ENCODE measurements around the gene PRKD1. TPM values are rescaled to one million over a fixed set of nuclear protein-coding genes. Genes with fewer than 3 reads are reported as not detected.

PRKD1 gene
- total RNA-seq, 1 experiment from 2014 or later: 8.3 TPM

GRCh38 chr14:29911810-29912209 lies 15.8 kb downstream of the PRKD1 start:
- Histone ChIP-seq H3K36me3 (no peaks in the 10 kb centered on the region), H3K4me3 (no peak overlapping the region), H3K9me3 (no peaks in the 10 kb centered on the region), H3K27me3 (no peaks in the 10 kb centered on the region)
- DNase-seq: no peak

DNA sequence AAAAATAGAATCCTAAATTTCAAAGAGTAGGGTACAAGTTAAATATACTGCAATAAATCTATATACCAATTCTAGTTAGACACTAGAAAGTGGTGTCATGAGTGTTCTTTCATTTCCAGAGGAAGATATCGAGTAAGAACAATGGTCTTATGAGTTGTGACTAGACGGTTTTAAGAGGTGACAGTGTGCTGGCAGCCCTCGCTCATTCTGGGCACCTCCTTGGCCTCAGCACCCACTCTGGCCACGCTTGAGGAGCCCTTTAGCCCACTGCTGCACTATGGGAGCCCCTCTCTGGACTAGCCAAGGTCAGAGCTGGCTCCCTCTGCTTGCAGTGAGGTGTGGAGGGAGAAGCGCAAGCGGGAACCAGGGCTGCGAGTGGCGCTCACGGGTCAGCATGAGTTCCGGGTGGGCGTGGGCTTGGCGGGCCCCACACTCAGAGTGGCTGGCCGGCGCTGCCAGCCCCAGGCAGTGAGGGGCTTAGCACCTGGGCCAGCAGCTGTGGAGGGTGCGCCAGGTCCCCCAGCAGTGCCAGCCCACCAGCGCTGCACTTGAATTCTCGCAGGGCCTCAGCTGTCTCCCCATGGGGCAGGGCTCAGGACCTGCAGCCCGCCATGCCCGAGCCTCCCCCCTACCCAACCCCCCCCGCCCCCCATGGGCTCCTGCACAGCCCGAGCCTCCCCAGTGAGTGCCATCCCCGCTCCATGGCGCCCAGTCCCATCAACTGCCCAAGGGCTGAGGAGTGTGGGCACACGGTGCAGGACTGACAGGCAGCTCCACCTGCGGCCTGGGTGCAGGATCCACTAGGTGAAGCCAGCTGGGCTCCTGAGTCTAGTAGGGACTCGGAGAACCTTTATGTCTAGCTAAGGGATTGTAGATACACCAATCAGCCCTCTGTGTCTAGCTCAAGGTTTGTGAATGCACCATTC lies 18.7 kb downstream of the PRKD1 start:
- Histone ChIP-seq H3K36me3 (no peaks in the 10 kb centered on the region), H3K9me3 (no peaks in the 10 kb centered on the region), H3K27me3 (no peaks in the 10 kb centered on the region), H3K4me3 (no peak overlapping the region)
- DNase-seq: no peak

GRCh38 chr14:29906256-29906870 lies 21.3 kb downstream of the PRKD1 start:
- peak; percentile 47 for DNase-seq
- no peak overlapping the region for H3K4me3 ChIP-seq
- H3K36me3 ChIP-seq: no peaks in the 10 kb centered on the region
- H3K27me3 ChIP-seq: no peaks in the 10 kb centered on the region
- H3K9me3 ChIP-seq: no peaks in the 10 kb centered on the region

- no peaks in the 10 kb centered on the region for H3K9me3 ChIP-seq
- no peak for DNase-seq
- H3K4me3 ChIP-seq: no peak overlapping the region
- no peaks in the 10 kb centered on the region for H3K36me3 ChIP-seq
- H3K27me3 ChIP-seq: no peaks in the 10 kb centered on the region
Observed at GRCh38 chr14:29905543-29905942, 22.1 kb downstream of the PRKD1 start.

GRCh38 chr14:29900609-29901350 lies 26.9 kb downstream of the PRKD1 start:
- H3K9me3 ChIP-seq: no peaks in the 10 kb centered on the region

GRCh38 chr14:29898470-29898869 lies 29.2 kb downstream of the PRKD1 start:
- no peaks in the 10 kb centered on the region for H3K27me3 ChIP-seq
- no peak for DNase-seq
- H3K4me3 ChIP-seq: no peak overlapping the region
- no peaks in the 10 kb centered on the region for H3K9me3 ChIP-seq
- no peaks in the 10 kb centered on the region for H3K36me3 ChIP-seq

More at GRCh38 chr14:29900609-29901350, 26.9 kb downstream of the PRKD1 start:
- DNase-seq: no peak
- Histone ChIP-seq H3K27me3 (no peaks in the 10 kb centered on the region), H3K4me3 (no peak overlapping the region), H3K36me3 (no peaks in the 10 kb centered on the region)

DNA sequence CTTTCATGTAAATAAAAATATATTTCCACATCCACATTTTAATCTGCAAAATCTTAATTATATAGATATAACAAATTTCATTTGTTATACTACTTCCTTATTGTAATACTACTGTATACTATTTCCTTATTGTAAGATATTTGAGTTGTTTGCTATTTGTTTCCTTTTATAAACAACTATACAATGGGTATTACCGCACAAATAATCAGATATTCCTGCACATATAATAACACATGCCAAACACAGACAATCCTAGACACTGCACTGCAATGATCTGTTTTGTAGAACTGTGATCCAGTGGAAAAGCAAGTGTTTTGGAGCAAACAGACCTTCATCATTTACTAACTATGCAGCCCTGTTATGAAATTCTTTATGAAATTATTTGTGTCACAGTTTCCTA lies 30.5 kb downstream of the PRKD1 start:
- H3K9me3 ChIP-seq: no peaks in the 10 kb centered on the region
- DNase-seq: no peak
- no peak overlapping the region for H3K4me3 ChIP-seq
- no peaks in the 10 kb centered on the region for H3K36me3 ChIP-seq
- no peaks in the 10 kb centered on the region for H3K27me3 ChIP-seq

GRCh38 chr14:29896354-29896821 lies 31.3 kb downstream of the PRKD1 start:
- Histone ChIP-seq H3K9me3 (no peaks in the 10 kb centered on the region), H3K4me3 (no peak overlapping the region), H3K27me3 (no peaks in the 10 kb centered on the region), H3K36me3 (no peaks in the 10 kb centered on the region)
- DNase-seq: no peak

DNA sequence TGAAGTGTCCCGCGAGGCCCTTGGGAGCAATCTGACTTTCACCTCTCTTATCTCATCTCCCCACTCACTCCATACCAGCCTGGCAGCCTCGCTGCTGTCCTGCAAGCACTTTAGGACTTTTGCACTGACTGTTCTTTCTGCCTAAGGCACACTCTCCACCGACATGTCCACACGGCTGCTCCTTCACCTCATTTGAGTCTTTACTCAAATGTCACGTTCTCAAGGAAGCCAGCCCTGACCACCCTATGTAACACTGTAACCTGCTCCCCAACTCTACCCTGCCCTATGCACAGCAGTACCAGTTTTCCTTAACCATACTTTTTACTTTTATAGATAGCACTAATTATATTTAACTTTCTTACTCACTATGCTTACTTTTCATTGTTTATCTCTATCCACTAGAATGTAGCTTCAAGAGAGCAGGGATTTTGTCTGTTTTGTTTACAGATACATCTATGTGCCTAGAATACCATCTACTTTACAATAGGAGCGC lies 32.0 kb downstream of the PRKD1 start:
- no peaks in the 10 kb centered on the region for H3K27me3 ChIP-seq
- DNase-seq: no peak

DNA sequence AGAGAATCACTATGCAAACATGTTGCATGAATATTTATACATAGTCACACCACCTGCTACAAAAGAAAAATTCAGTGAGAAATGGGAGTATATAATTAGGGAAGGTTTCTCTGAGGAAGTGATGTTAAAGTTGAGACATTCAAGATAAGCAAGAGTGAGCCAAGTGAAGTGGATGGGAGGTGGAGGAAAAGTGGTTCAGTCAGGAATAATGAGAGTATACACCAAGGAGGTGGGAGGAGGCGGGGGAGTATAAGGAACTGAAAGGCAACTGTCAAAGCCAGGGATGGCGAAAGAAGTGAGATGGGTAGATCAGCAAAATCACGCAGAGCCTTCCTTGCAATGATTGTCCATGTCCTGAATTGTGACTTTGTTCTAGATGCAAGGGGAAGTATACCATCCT lies 33.7 kb downstream of the PRKD1 start:
- H3K4me3 ChIP-seq: no peak overlapping the region
- DNase-seq: no peak
- no peaks in the 10 kb centered on the region for H3K27me3 ChIP-seq
- no peaks in the 10 kb centered on the region for H3K36me3 ChIP-seq
- no peaks in the 10 kb centered on the region for H3K9me3 ChIP-seq

More for the DNA sequence above, 32.0 kb downstream of the PRKD1 start:
- Histone ChIP-seq H3K9me3 (no peaks in the 10 kb centered on the region), H3K4me3 (no peak overlapping the region), H3K36me3 (no peaks in the 10 kb centered on the region)

GRCh38 chr14:29892327-29892726 lies 35.3 kb downstream of the PRKD1 start:
- Histone ChIP-seq H3K4me3 (no peak overlapping the region), H3K9me3 (no peaks in the 10 kb centered on the region), H3K36me3 (no peaks in the 10 kb centered on the region), H3K27me3 (no peaks in the 10 kb centered on the region)
- DNase-seq: no peak

GRCh38 chr14:29885988-29886387 lies 41.7 kb downstream of the PRKD1 start:
- Histone ChIP-seq H3K36me3 (no peaks in the 10 kb centered on the region), H3K9me3 (no peaks in the 10 kb centered on the region), H3K27me3 (no peaks in the 10 kb centered on the region), H3K4me3 (no peak overlapping the region)
- no peak for DNase-seq

- H3K9me3 ChIP-seq: no peaks in the 10 kb centered on the region
- no peak for DNase-seq
- H3K27me3 ChIP-seq: no peaks in the 10 kb centered on the region
- no peaks in the 10 kb centered on the region for H3K36me3 ChIP-seq
- no peak overlapping the region for H3K4me3 ChIP-seq
Observed at GRCh38 chr14:29868000-29868399, 59.6 kb downstream of the PRKD1 start.

DNA sequence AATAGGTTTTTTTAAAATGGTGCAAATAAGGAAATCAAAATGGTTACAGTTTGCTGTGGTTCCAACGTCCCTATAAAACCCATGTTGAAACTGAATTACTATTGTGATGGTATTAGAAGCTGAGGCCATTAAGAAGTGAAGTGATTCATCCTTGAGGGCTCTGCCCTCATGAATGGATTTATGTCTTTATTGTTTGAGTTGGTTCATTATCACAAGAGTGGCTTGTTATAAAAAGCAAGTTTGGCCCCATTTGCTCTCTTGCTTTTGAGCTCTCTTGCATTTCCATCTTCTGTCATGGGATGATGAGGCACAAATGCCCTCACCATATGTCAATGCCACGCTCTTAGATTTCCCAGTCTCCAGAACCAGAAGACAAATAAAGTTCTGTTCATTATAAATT lies 62.3 kb downstream of the PRKD1 start:
- Histone ChIP-seq H3K27me3 (no peaks in the 10 kb centered on the region), H3K9me3 (no peaks in the 10 kb centered on the region), H3K36me3 (no peaks in the 10 kb centered on the region), H3K4me3 (no peak overlapping the region)
- DNase-seq: no peak

DNA sequence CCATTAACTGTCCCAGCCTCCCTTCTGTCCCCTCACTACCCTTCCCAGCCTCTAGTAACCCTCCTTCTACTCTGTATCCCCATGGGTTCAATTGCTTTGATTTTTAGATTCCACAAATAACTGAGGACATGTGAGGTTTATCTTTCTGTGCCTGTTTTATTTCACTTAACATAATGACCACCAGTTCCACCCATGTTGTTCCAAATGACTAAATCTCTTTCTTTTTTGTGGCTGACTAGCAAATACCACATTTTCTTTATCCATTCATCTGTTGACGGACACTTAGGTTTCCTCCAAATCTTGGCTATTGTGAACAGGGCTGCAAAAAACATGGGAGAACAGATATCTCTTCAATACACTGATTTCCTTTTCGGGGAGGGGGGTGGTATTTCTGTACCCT lies 65.7 kb downstream of the PRKD1 start:
- Histone ChIP-seq H3K36me3 (no peaks in the 10 kb centered on the region), H3K27me3 (no peaks in the 10 kb centered on the region), H3K4me3 (no peak overlapping the region), H3K9me3 (no peaks in the 10 kb centered on the region)
- DNase-seq: no peak

DNA sequence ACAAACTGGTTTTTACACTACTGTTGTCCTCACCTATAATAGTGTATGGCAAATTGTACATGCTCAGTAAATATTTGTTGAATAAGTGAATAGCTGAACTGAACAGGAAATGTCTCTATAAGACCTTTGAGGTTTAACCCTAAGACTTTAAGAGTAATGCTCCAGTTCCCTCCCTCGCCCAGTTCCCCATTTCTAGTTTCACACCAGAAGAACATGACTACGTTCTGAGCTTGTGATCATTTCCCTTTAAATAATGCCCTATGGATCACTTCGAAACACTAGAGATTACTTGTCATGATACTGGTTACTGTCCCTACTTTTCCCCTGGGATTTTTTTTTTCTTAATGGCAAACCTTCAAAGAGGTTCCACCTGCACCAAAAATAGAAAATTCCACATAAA lies 69.3 kb downstream of the PRKD1 start:
- no peaks in the 10 kb centered on the region for H3K27me3 ChIP-seq
- DNase-seq: no peak
- no peaks in the 10 kb centered on the region for H3K9me3 ChIP-seq
- no peak overlapping the region for H3K4me3 ChIP-seq
- no peaks in the 10 kb centered on the region for H3K36me3 ChIP-seq

DNA sequence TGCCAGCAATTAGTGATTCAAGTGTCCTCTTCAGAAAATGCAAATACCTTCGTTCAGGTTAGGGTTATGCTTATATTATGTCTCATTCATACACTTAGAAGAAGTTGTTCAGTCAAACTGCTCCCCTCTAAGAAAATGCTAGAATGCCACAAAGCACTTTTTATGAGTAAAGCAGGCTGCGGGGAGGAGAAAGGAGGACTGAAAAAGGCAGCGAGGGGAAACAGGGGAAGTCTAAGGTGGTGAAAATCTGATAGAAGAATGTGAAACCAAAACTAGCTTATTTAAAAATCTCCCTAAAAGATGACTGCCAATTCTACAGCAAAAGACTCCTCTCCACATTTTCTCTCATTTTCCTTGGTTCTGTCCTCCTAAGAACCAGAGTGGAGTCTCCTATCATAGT lies 70.1 kb downstream of the PRKD1 start:
- DNase-seq: no peak
- Histone ChIP-seq H3K27me3 (no peaks in the 10 kb centered on the region), H3K4me3 (no peak overlapping the region), H3K36me3 (no peaks in the 10 kb centered on the region), H3K9me3 (no peaks in the 10 kb centered on the region)

All from MG63 (cell line).